Common myeloid progenitor, CD34-positive (primary cell): ENCODE data around the gene TOR4A.

ENCODE experiments used
- CTCF ChIA-PET: fragments of 350-600 bp; sonication (Branson Sonifier 250); formaldehyde crosslinking; loops from one replicate; lab custom pipeline; 2021; ENCODE audit warnings: antibody characterized with exemption; lab: Charles Lee
- POLR2A ChIA-PET: fragments of 350-600 bp; sonication (Branson Sonifier 250); formaldehyde crosslinking; loops from one replicate; lab custom pipeline; 2021; ENCODE audit warnings: antibody characterized with exemption; lab: Charles Lee
- DNase-seq, 3 donors: peaks; one replicate each; pipeline versions ENCODE4 v3.0.0 to v3.0.0-alpha.2; 2013
- H3K27ac ChIP-seq, 2 experiments: 1 replicate in 1 of 2; 2 replicates in 1 of 2; pipeline ENCODE4 v1.7.0; 2013; ENCODE audit warnings: inconsistent platforms in 2 of 2, low read length in 2 of 2, mild to moderate bottlenecking in 2 of 2, low read depth in 1 of 2, moderate library complexity in 1 of 2; ENCODE audit not compliant: severe bottlenecking in 2 of 2, insufficient read depth in 1 of 2, poor library complexity in 1 of 2
- H3K27me3 ChIP-seq, 5 experiments: replicated peaks in 2 of 5; 1 replicate in 3 of 5; 2 replicates in 2 of 5; pipeline versions ENCODE4 v1.6.1 to v1.7.0; 2013; ENCODE audit warnings: low read length in 4 of 5, mild to moderate bottlenecking in 2 of 5, moderate library complexity in 2 of 5, inconsistent platforms in 1 of 5; ENCODE audit not compliant: insufficient read depth in 5 of 5, control insufficient read depth in 4 of 5
- H3K36me3 ChIP-seq, 4 experiments: 1 replicate in 2 of 4; 2 replicates in 2 of 4; pipeline versions ENCODE4 v1.6.1 to v1.7.0; 2013; ENCODE audit warnings: low read length in 3 of 4, control low read depth in 1 of 4, mild to moderate bottlenecking in 1 of 4; ENCODE audit not compliant: control insufficient read depth in 4 of 4, insufficient read depth in 4 of 4
- H3K4me1 ChIP-seq, 4 experiments: 1 replicate in 3 of 4; 2 replicates in 1 of 4; pipeline versions ENCODE4 v1.6.1 to v1.7.1; 2013; ENCODE audit warnings: low read length in 3 of 4, mild to moderate bottlenecking in 3 of 4, control low read depth in 1 of 4, inconsistent platforms in 1 of 4, moderate library complexity in 1 of 4; ENCODE audit not compliant: control insufficient read depth in 4 of 4, insufficient read depth in 4 of 4; ENCODE audit errors: control extremely low read depth in 1 of 4
- H3K4me3 ChIP-seq, 7 experiments: 1 replicate in 4 of 7; 2 replicates in 3 of 7; pipeline versions ENCODE4 v1.5.1 to v1.7.0; 2013; ENCODE audit warnings: mild to moderate bottlenecking in 7 of 7, low read length in 6 of 7, moderate library complexity in 6 of 7, inconsistent platforms in 2 of 7, low read depth in 2 of 7, control low read depth in 1 of 7; ENCODE audit not compliant: insufficient read depth in 4 of 7, control insufficient read depth in 1 of 7; ENCODE audit errors: extremely low read depth in 1 of 7
- H3K9me3 ChIP-seq, 5 experiments: 1 replicate in 4 of 5; 2 replicates in 1 of 5; pipeline versions ENCODE4 v1.6.1 to v1.7.1; 2013; ENCODE audit warnings: low read length in 4 of 5, mild to moderate bottlenecking in 2 of 5, inconsistent platforms in 1 of 5, low read depth in 1 of 5, moderate library complexity in 1 of 5; ENCODE audit not compliant: control insufficient read depth in 4 of 5, insufficient read depth in 2 of 5; ENCODE audit errors: control extremely low read depth in 1 of 5
- WGBS: methylation state at CpG from one replicate; pipeline ENCODE4 v1.1.5; 2013; ENCODE audit not compliant: insufficient coverage; 5-methylcytosine and 5-hydroxymethylcytosine counted together

Gene TOR4A

DNA sequence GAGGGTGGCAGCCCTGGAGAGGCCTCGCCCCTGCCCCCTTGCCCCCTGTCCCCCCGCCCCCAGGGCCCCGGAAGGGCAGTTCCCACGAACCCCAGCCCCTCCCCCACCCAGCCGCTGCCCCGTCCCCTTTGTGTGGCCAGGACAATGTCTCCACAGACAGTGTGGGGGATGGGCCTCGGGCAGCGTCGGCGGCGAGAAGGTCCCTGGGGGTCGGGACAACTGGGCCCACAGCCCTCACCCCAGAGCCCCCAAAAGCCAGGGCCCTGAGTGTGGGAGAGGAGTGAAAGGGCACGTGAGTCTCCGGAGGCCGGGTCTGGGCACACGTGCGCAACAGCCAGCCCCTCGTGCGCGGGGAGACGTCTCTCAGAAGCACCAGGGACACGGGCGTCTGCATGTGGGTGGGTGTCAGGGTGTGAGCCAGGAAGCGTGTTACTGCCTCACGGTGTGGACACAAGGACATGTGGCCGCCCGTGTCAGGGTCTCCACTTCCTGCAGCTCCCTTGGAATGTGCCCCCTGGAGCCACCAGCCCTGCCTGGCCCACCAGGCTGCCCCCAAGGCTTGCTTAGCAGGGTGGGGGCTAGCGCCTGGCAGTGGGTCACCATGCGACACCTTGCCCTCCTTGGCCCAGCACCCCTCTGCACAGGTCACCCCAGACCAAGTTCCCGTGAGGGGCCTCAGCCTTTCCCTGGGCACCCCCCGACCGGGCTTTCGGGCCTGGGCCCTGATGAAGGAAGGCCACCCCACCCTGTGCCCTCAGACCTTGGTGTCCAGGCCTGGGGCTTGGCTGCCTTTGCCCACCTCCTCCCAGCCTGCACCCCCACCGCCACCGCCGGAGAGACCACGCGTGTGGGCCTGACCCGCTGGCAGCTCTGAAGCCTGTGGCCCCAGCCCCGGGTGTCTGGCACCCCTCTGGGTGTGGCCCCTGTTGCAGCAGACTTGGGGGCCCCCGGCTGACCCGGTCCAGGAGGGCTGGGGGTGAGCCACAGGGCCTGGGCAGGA is 37.3 kb downstream of the TOR4A start:
- WGBS: 94% methylated on average over 32 of the region's 42 CpGs
- peak overlapping the region in 1 of 7 experiments; percentile 50 for H3K4me3 ChIP-seq
- DNase-seq: no peak
- H3K36me3 ChIP-seq: no peaks in the 10 kb centered on the region
- ChIA-PET POLR2A (interaction anchor here (1.6 kb wide), 1 partner anchor 12 kb away, joined by 6 read pairs; the partner anchor contains the start of gene NRARP), CTCF (interaction anchor here (0.9 to 7.3 kb wide), 2 partner anchors 8 to 12 kb away, joined by 3 to 56 read pairs; partner anchors contain the start of gene NRARP)
- no peaks in the 10 kb centered on the region for H3K27me3 ChIP-seq
- H3K4me1 ChIP-seq: peaks cover 0 to 31% (median 25%) of the 10 kb centered on the region in 4 experiments
- H3K9me3 ChIP-seq: no peaks in the 10 kb centered on the region
- no peak overlapping the region for H3K27ac ChIP-seq

DNA sequence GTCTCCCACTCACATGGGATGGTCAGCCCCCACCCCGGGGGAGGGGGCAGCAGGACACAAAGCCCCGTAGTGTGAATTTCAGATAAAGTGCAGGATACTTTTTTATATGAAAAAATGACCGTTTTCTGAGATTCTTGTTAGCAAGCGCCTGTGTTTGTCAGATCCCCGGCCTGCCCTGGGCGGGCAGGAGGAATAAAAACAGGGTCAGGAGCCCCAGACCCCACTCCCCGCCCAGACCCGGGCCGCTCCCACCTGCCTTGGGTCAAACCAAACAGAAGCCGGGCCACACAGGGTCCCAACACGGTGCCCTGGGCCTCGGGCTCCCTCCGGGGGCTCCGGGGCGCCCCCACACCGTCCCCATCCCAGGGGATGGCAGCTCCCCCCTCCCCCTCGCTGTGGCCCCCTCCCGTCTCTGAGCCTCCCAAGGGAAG is 38.1 kb downstream of the TOR4A start:
- ChIA-PET POLR2A (interaction anchor here (1.6 kb wide), 1 partner anchor 13 kb away, joined by 6 read pairs; the partner anchor contains the start of gene NRARP), CTCF (interaction anchor here (0.9 to 7.3 kb wide), 2 partner anchors 9 to 13 kb away, joined by 3 to 56 read pairs; partner anchors contain the start of gene NRARP)
- Histone ChIP-seq H3K36me3 (no peaks in the 10 kb centered on the region), H3K4me1 (peaks cover 0 to 38% (median 32%) of the 10 kb centered on the region in 4 experiments), H3K27ac (no peak overlapping the region), H3K4me3 (peak overlapping the region in 1 of 7 experiments; percentile 50), H3K27me3 (no peaks in the 10 kb centered on the region), H3K9me3 (no peaks in the 10 kb centered on the region)
- no peak for DNase-seq
- WGBS: 48% methylated on average over 7 of the region's 18 CpGs

DNA sequence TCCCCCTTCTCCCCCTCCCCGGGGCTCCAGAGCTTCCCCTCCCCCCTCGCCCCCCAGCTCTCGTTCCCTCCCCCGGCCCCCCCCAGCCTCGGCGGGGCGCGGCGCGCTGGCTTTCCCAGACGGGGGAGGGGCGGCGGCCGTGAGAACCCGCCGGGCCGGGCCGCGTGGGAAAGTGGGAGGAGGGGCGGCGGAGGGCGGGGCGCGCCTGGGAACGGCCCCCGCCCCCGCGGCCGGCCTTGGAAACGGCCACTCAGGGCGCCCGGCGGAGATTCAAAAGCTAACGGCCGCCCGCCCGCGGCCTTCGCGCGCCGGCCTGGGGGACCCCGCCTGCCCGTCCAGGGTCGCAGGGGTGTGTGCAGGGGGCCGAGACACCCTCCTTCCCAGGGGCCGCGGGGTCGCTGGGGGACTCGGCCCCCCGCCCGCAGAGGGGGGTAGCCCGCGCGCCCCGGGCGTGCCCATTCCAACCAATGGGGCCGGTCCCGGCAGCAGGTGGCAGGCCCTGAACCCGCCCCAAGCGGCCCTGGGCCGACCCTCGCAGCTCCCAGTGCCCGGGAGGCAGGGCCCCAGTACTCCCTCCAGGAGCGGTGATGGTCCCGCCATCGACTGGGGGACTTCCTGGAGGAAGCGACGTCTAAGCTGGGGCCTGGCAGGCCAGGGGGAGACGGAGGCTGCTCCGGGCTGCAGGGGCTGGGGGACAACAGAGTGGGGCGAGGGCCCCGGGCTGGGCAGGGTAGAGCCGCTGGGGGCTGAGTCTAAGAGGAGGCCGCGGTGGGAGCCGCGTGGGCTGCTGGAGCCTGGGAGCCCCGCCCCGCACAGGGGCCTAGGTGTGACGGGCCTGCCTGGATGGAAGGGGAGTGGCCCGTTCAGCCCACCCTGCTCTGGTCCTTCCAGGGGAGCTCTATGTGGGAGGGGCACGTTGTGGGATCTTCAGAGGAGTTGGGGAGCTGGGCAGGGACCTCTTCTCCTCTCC is 38.8 kb downstream of the TOR4A start:
- ChIA-PET CTCF (interaction anchor here (1.1 to 7.3 kb wide), 3 partner anchors 9 to 20 kb away, joined by 4 to 56 read pairs (median 4); partner anchors contain the start of gene NRARP), POLR2A (interaction anchor here (1.6 kb wide), 1 partner anchor 14 kb away, joined by 6 read pairs; the partner anchor contains the start of gene NRARP)
- DNase-seq: peak in 2 of 3 donors; percentile 41 to 46
- Histone ChIP-seq H3K4me3 (peak overlapping the region in 5 of 7 experiments; percentile 15 to 64 (median 36)), H3K27me3 (no peaks in the 10 kb centered on the region), H3K4me1 (peaks cover 0 to 45% (median 39%) of the 10 kb centered on the region in 4 experiments), H3K9me3 (no peaks in the 10 kb centered on the region), H3K27ac (no peak overlapping the region), H3K36me3 (no peaks in the 10 kb centered on the region)
- WGBS: 4% methylated on average over 52 of the region's 83 CpGs

DNA sequence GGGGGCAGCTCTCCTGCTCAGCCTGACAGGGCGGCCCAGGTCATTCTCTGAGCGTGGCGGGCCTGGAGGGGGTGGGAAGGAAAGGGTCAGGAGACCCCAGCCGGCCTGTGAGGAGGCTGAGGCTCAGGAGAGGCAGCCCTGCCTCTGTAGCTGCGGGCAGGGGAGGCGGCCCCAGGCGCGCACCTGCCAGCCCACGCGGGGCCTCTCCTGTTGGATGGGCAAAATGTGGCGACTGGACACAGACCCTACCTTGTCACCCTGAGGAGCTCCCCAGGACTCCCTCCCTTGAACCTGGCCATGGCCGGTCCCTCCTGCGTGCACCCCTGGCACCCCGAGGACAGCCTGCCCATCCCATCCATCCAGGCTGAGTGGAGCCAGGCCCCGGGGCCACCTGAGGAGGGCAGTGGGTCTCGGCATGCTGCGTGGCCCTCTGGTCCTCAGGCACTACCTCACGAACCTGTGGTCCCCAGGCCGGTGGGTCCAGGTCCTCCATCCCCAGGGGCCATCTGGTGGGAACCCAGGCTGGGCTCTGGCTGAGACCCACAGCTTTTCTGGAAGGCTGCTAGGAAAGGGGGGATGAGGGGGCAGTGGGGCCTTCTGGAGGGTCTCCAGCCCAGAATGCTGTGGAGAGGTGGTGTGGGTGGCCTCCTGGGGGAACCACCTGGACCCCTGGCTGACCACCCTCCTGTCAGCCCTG is 39.6 kb downstream of the TOR4A start:
- no peak overlapping the region for H3K4me3 ChIP-seq
- WGBS: 98% methylated on average over 19 of the region's 19 CpGs
- CTCF ChIA-PET: interaction anchor here (1.1 to 7.3 kb wide), 3 partner anchors 8 to 21 kb away, joined by 4 to 56 read pairs (median 4); partner anchors contain the start of gene NRARP

DNA sequence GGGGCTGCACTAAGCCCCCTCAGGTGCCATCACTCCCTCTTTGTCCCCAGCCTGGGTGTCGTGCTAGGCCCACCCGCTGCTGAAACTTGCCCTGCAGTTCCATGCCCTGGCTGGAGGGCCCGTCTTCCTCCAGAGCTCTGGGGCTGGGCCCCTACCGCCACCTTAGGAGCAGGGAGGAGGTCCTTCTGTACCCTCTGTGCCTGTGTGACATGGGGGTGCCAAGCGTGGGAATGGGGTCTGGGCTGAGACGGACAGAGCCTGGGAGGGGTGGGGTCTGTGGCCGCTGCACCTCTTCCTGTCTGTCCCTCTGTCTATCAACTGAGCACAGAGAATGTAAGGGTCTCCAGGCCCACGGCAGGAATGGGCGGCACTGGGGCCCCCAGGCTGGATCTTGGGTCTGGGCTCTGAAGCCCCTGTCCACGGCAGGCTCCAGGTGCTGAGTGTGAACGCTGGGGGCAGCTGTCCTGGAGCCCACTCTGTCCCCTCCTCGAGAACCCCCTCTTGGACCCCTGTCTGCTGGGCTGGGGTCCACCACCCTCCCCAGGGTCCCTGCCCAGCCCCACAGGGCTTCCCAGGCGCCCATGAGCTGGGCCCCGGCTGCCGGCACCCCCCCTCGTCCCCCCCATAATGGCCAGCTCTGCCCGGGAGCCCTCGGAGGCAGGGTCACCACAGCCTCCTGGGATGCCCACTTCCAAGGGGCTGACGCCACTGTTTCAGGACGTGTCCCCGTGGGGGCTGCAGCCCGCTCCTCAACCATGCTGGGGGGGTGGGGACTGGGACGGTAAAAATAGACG is 40.4 kb downstream of the TOR4A start:
- 91% methylated on average over 24 of the region's 24 CpGs for WGBS
- no peaks in the 10 kb centered on the region for H3K27me3 ChIP-seq

More for the DNA sequence above, 39.6 kb downstream of the TOR4A start:
- no peak overlapping the region for H3K27ac ChIP-seq
- H3K27me3 ChIP-seq: no peaks in the 10 kb centered on the region
- DNase-seq: no peak
- no peaks in the 10 kb centered on the region for H3K36me3 ChIP-seq
- no peaks in the 10 kb centered on the region for H3K9me3 ChIP-seq
- POLR2A ChIA-PET: interaction anchor here (1.6 kb wide), 1 partner anchor 15 kb away, joined by 6 read pairs; the partner anchor contains the start of gene NRARP
- peaks cover 0 to 54% (median 48%) of the 10 kb centered on the region in 4 experiments for H3K4me1 ChIP-seq

More for the DNA sequence above, 40.4 kb downstream of the TOR4A start:
- POLR2A ChIA-PET: no interaction called here
- H3K4me1 ChIP-seq: peaks cover 0 to 54% (median 48%) of the 10 kb centered on the region in 4 experiments
- no peak overlapping the region for H3K27ac ChIP-seq
- no peak overlapping the region for H3K4me3 ChIP-seq
- DNase-seq: no peak
- CTCF ChIA-PET: interaction anchor here (1.1 to 7.3 kb wide), 4 partner anchors 8 to 21 kb away, joined by 4 to 56 read pairs (median 4); partner anchors contain the start of gene NRARP
- no peaks in the 10 kb centered on the region for H3K36me3 ChIP-seq
- H3K9me3 ChIP-seq: no peaks in the 10 kb centered on the region
